Left renal cortex interstitium (tissue), 4 donors: ENCODE data around the gene TMEM119. TPM values are rescaled to one million over a fixed set of nuclear protein-coding genes. Genes with fewer than 3 reads are reported as not detected.
A peak's percentile ranks its signal among the peaks of the same experiment; 100 is the strongest.

Experiments
- DNase-seq, 4 donors: peaks; one replicate each; pipeline ENCODE4 v3.0.0-alpha.2; 2013; ENCODE audit warnings: low read depth in 4 of 4, low spot score in 2 of 4, missing footprints in 1 of 4
- polyA plus RNA-seq, 4 donors: library from polyadenylated mRNA; unstranded; fragments of 120-200 nt; gene quantifications; one replicate each; pipeline ENCODE4 v1.2.1, GENCODE V29; 2013; ENCODE audit not compliant: insufficient read length in 4 of 4

The TMEM119 gene, protein sequence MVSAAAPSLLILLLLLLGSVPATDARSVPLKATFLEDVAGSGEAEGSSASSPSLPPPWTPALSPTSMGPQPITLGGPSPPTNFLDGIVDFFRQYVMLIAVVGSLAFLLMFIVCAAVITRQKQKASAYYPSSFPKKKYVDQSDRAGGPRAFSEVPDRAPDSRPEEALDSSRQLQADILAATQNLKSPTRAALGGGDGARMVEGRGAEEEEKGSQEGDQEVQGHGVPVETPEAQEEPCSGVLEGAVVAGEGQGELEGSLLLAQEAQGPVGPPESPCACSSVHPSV
- 10 to 100 TPM; 18.1 to 34.2 (median 24.5) TPM for polyA plus RNA-seq

DNA sequence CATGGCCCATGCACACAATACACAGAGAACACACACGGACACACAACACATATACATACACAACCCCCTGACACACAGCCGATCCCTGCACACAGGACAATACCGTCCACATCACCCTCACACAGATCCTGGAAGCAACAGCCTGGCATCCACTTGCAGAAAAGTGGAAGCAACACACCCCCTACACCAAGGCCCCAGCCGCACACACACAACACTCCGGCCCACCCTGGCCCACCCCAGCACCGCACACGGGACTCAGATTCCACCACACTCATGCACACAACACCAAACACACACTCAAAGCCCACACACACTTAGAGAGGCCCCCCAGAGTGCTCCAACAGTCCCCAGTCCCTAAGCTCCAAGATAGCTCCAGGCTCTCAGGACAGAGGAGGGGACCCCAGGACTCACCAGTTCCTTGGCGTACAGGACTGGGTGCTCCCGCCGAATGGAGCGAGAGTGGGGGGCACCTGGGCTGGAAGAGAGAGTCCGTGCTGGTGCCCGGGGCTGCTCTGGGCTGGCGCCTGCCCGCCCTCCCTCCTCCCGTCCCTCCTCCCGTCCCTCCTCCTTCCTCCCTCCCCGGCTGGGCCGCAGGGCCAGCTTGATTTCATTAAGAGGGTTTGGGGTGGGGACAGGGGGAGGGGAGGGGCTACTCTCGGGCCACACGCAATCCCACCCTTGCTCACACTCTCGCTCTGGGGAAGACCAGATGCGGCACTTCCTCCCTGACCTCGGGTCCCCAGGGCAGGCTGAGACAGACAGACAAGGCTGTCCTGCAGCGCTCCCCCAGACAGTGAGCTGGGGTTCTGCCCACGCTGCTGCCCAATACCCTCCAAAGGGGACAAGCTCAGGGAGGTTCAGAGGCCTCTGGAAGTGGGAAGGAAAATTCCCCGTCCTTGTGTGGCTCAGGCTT, at the start of gene TMEM119:
Gene TMEM119, minus strand, starts transcription at position 526 of the 913 bp plus-strand sequence. CDS start 5,701 bp downstream, outside the sequence.
- peak in 1 of 4 donors; percentile 48 for DNase-seq

DNA sequence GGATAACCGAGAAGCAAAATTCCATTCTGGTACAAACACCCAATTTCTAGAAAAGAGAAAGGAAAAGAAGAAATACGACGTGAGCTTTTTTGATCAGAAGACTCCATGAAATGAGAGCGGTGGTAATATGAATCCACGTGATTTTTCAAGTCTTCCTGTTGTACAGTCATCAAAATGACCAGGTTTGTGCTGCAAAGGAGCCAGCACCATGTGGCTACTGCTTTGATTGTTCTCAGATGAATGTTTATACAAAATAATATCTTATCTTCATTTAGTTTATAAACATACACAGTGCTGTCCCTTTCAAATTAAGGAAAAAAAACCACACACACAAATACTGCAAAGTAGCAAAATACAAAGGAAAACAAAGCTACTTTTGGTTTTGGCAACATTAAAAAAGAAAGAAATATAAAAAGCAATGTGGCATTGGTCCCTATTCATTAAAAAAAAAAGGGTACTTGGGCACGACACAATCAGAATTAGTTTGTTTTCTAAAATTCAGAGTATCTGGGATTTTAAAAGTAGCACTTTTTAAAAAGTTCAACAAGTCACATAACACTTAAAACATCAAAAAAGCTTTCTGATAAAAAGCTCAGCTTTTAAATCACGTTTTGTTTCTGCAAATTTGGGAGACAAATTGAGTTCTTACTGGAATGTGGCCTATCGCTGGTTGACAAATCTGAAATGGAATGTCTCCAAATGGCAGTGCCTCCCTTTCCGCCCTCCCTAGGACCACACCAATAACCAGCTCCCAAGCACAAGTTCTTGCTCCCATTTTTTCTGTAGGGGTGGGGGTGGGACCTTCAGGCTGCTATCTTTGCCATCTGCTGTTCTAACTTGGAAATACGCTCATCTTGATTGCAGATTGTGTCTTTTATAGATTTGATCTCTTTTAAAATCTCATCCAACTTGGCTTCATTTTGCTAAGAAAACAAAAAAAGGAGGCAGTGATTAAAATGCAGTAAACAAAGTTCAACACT, 49.0 kb upstream of the TMEM119 start:
- DNase-seq = no peak

DNA sequence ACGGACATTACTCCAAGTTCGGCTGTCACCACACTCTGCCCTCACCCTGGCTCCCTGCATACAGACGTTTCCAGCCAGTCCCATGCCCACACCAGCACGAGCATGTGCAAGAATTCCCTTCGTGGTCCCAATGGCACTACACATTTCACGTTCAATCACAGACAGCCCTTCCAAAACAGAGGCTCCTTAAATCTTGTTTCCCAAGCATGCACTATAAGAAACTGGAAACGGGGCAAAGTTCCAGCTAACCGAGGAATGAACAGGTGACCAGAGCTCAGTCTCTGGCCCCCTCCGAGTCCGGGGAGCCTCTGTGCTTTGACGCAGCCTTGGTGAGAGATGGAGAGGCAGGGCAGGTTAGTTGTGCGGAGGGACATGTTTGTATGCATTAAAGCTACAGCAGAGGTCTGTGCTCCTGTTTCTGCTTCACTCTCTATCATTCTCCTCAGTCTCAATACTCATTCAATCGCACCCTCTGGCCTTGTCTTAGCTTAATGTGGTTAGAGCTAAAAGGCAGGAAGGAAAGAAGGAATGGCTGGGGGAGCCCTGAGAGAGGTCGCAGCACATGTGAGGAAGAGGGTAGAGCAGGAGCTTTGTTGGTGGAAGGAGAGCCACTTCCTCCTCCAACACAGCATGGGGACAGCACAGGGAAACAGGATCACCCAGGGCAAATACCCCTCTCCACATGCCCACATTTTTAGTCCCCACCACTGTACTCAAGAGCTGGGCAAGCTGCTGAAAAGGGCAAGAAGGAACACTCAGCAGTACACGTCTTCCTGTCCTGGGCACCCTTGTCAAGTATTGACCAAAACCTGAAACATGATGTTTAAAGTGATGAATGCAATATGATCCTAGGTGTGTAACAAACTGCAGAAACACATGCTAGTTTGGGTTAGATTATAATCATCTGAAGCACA, 48.1 kb upstream of the TMEM119 start:
- no peak for DNase-seq

DNA sequence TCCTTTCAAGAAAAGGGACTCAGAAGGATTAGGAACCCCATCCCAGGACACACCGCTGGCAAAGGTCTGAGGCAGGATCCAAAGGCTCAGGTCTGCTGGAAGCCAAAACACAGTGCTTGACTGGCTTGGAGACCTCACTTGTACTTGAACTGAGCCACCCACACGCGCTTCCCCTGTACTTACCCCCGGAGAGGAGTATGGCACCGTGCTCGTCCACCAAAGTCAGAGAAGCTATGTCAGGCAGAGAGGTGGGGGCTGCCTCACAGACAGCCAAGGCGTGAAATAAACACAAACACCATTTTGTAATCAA, 46.9 kb upstream of the TMEM119 start:
- no peak for DNase-seq

DNA sequence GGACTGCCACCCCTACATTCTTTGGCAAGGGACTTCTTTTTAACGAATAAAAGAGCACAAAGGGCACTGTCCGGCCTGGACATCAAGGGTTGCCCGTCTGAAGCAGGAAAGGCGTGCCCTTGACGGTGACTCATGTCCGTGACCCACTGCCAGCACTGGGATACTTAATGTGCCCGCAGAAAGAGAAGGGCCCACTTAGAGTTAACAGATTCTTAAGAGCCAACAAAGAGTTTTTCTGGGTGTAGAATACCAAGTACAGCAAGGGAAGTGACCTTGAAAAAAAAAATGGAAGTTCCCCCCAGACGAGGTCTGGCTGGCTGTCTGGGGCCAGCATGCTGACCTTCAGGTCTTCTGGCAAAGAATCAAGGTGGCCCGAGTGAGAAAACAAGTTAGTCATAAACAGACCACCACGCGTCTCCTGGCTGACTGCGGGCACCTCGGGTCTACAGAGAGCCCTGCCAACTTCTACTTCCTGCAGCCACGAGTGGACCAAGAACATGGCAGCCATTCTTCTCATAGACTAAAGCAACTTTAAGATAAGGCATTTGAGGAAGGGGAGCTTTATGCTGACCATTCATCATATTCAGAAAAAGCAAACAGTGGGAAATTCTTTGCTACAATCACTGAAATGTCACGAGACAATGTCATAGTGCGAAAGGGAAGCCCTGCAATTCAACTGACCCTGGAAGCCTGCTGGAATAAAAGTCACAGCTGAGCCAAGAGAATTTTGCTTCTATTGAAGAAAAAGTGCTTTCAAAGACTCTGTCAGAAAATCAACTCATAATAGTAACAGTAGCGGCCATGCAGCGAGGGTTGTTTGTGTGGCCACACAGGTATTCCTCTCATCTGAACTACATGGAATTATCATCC, 46.3 kb upstream of the TMEM119 start:
- DNase-seq = no peak

DNA sequence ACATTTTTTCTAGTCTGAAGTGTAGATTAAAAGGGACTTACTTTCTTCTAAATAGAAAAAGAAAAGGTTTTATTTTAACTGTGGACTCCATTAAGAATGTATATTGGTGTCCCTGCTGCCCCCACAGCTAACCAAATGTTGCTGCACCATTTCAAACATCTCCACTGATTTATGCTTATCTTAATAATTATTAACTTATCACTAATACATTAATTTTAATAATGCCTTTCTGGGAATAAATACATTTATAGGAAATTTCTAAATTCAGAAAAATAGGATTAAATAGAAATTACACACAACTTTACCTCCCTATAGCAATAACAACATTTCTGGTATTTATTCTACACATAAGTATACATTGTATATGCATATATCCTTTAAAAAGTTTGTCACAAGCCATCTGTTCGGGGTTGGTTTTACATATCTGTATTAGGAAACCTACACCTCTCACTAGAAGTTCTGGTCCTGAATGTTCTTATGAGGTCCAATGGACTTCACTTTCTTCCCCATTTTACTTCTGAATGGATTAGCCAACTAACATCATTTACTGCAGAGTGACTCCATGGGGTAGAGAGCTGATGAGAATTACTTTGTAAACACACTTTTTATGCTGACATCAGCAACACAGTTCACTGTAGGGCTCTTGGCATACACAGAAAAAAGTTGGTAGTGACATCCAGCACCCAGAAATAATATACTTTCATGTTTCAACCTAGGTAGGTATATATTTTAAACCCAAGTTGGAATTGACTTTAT, 45.2 kb upstream of the TMEM119 start:
- DNase-seq = no peak

DNA sequence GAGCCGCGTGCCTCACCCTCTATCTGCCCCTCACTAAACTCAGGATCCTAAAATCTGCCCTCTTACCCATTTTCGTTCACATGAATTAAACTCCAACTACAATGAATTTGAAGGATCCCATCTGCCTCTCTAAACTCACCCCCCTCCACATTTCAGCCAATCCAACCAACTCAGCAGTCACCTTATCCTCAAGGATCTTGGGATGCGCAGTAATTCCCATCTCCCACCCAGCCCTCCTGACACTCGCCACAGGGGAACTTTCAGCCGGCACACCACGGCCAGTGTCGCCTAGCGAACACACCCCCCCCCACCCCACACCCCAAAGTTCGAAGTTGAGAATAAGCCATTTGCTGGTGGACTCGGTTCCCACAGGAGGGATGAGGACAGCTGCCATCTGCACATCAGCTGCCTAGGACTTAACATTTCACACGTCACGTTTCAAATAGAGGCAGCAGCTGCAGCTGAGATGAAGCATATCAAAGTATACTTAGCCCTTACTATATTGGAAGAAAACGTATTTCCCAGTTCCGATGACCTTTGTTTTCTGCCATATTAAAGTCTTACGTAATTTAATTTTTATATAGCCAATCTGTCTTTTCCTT, 44.5 kb upstream of the TMEM119 start:
- DNase-seq = no peak

DNA sequence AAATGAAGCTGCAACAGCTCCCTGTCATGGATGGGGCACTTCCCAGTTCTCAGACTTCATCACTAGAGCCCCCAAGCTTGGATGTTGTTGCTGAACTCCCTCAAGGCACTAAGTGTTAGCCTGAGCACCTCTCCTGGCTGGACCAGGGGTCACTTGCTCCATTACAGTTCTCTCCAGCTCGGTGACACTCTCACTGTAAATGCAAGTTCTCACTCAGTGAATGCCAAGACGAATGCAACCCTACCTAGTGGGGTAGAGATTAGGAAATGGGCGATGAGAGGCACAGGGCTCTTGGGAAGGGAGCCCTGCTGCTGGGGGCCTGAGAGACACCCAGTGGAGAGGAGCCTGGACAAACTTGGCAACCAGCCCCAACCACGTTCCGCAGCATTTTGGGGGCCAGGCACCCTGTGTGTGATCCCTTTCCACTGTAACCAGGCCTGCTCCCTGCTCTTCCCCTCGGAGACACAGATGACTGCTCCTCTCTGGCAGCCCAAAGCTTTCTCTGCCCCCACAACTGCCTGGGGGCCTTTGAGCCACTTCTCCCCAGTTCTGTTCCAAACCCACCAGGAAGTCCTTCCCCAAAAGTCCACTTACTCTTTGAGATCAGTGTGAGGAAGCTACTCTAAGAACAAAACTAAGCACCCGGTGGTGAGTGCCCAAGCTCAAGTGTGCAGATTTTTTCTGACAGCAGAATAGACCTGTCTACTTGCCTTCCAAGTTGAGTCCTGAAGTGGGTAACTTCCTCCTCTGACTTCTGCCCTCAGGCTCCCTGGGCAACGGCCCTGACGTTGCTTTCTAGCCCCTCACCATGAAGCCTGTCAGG, 43.8 kb upstream of the TMEM119 start:
- DNase-seq = no peak

DNA sequence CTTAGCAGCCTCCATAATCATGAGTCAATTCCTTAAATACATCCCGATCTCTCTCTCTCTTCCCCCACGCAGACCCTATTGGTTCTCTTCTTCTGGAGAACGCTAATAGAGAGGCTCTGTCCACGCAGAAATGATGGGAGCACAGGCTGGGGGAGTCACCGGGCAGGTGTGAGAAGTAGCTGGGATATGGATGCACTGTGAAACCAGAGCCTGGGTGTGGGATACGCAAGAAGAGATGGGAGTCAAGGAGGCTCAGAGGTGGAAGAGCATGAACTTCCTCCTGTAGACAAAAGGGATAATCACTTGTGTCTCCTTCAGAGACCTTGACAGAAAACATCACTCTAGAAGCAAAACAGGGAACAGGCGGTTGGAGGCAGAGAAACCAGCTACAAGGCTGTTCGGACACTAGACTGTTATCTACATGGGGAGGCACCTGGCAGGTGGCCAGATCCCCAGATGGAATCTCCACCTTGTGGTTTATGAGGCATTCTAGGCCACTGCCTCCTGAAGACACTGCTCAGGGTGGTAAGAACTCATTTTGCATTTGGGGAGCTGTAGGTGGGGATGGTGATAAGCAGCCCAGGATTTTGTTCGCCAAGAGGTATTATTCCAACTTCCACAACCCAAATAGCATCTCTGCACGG, 43.0 kb upstream of the TMEM119 start:
- no peak for DNase-seq

DNA sequence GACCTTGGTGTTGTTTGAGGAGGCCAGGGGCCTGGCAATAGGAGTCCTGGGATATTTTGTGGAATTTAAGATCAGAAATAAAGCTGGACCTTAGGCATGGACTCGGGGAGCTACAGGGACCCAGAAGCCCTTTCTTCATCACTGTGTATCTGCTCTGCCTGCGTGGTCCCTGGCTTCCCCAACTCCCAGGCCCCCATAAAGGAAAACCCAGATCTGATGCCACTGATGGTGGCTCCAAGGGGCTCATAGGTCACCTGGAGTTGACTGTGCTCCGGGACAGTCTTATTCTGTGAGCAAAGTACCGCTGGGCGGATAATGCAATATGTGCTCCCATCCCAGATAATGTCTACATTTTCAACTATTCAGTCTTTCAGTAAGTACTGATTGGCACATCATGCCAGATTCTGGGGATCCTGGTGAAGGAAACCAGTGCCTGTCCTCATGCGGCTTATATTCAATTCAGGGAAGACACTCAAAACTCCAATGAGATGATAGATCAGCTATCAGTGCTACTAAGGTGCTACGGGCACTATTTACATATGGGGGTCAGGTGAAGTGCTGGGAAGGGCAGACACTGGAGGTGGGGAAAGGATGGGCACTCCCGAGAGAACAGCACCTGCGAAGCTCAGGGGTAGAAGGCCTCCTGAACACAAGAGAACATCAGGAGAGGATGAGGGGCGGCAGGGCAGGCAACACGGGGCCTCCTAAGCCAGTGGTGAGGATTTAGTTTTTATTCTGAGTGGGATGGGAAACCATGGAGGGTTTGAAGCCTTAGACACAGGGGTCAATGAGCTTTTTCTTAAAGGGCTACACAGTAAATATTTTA, 41.3 kb upstream of the TMEM119 start:
- no peak for DNase-seq

DNA sequence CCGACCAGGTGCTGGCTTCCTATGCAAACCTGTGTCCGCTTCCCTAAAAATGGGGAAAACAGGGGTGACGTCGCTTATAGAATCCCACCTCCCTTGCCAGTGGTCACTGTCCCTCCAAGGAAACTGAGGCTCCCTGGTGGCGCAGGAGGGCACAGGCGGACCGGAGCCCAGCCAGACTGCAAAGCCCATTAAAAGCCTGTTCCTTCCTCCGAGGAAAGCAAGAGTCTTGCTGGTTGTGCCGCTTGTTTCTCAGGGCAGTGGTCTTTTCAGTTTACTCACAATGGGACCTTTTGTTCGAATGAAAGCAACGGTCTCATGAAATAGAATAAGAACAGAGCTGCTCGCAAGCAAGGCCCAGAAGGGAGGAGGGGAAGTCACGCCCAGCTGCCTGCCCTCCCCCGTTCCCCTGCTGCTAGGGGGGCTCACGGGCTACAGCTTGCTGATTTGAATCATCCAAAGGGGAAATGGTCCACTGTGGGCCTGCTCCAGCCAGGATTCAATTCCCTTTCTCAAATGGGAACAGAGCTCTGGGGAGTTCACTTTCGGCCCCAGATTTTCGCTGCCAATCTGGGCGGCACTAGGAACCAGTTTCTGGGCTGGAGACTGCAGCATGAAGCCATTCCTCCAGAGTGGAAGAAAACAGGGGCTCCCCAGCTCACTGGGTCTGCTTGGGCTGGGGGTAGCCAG, 40.4 kb upstream of the TMEM119 start:
- peak in 2 of 4 donors; percentile 23 to 46 for DNase-seq

DNA sequence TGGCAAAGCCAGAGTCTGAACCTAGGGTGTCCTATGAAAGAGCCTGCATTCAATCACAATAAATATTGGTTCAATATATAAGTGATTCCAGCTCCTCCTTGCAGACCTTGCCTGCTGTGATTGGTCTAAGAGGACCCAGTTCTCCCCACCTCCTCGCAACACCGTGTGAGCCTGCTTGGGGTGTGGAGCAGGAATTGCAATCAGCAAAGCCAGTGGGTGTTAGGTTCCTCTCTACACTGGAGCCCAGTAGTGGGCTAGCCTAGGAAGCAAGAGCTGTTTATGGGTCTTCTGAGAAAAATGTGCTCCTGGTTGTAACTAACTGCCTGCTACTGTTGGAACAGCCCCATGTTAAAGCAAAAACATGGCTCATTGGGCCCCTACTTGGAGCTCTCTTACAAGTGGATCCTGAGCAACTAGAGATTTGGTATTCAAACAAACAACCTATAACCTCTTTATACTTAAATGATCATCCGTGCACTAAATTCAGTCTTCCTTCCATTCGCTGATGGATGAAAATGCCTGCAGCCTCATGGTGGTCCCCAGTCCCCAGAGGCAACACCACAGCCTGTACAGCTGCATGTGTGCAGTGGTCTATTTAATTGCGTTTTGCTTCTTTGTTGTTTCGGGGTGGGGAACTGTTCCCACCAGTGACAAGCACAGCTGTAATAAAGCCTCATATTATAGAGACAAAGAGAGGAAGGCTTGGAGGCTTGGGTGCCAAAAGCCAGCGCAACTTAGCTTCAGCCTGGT, 39.5 kb upstream of the TMEM119 start:
- DNase-seq = no peak

DNA sequence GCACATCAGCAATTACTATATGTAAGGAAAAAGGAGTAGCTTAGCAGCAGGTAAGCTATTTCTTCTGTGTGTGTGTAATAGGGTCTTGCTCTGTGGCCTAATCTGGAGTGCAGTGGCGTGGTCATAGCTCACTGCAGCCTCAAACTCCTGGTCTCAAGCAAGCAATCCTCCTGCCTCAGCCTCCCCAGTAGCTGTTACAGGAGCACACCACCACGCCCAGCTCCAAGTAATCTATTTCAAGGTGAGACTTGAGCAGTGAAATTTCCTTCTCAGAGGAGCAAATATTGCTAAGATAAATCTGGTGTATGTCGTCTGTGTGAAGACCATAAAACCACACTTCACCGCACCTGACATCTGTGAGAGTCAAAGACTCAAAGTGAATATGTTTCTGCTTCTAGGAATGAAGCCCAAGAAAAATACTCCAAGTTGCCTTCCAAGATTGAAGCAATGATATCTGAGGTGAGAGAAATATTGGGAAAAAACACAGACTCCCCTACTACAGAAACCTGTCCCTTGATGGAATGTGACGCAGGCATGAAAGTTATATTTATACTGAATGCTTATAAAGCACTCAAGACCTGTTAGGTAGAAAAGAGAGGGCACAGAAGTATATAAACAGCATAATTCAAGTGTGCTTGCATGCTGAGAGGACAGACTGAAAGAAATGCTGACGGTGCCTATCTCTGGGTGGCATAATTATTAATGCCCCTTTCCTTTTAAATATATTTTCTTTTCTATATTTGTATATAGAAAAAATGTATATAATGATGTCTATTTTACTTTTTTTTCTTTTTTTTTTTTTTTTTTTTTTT, 38.3 kb upstream of the TMEM119 start:
- DNase-seq = no peak
